GM12864 (cell line): ENCODE measurements around the gene TMEM178B.

Source experiments
- DNase-seq: peaks from one replicate; pipeline ENCODE4 v3.0.0-alpha.2; 2011; ENCODE audit warnings: low read depth
- H3K4me3 ChIP-seq: 2 replicates; pipeline ENCODE4 v1.5.1; 2011; ENCODE audit warnings: mild to moderate bottlenecking, low read depth, low read length, control low read depth
- CTCF ChIP-seq: IDR thresholded peaks from 2 replicates; pipeline ENCODE4 v1.5.1; 2011; ENCODE audit warnings: low read depth, mild to moderate bottlenecking, moderate library complexity, low read length, control low read depth, inconsistent platforms; ENCODE audit errors: missing control alignments

Gene TMEM178B

GRCh38 chr7:141409801-141410329 is 336.0 kb downstream of the TMEM178B start:
- H3K4me3 ChIP-seq, result no peak overlapping the region
- no peak for TF ChIP-seq CTCF
- no peak for DNase-seq

- no peak for DNase-seq
- H3K4me3 ChIP-seq, result no peak overlapping the region
- TF ChIP-seq CTCF, result no peak
Observed at GRCh38 chr7:141410353-141411000, 336.6 kb downstream of the TMEM178B start.

- no peak overlapping the region for H3K4me3 ChIP-seq
- no peak for DNase-seq
- TF ChIP-seq CTCF, result no peak
Observed at GRCh38 chr7:141411133-141411532, 337.3 kb downstream of the TMEM178B start.

- no peak for DNase-seq
- no peak for TF ChIP-seq CTCF
- no peak overlapping the region for H3K4me3 ChIP-seq
Observed at GRCh38 chr7:141415999-141416398, 342.1 kb downstream of the TMEM178B start.

- no peak overlapping the region for H3K4me3 ChIP-seq
- TF ChIP-seq CTCF, result no peak
- DNase-seq, result no peak
Observed at GRCh38 chr7:141416650-141417270, 342.9 kb downstream of the TMEM178B start.

GRCh38 chr7:141417506-141417905 is 343.6 kb downstream of the TMEM178B start:
- no peak for TF ChIP-seq CTCF
- no peak overlapping the region for H3K4me3 ChIP-seq
- DNase-seq, result no peak
